Breast epithelium (tissue), 4 donors: ENCODE measurements around the gene CLASP1. TPM values are rescaled to one million over a fixed set of nuclear protein-coding genes. Genes with fewer than 3 reads are reported as not detected.

Experiments used
- DNase-seq, 2 donors: peaks; one replicate each; pipeline ENCODE4 v3.0.0-alpha.2; 2019; ENCODE audit warnings: low spot score in 2 of 2
- H3K27ac ChIP-seq, 2 donors: fragments of 200-600 bp; sonication (generic) in 1 of 2; one replicate each; pipeline ENCODE4 v1.5.1; 2016 to 2019; ENCODE audit warnings: mild to moderate bottlenecking in 1 of 2
- H3K27me3 ChIP-seq, 2 donors: fragments of 200-600 bp; sonication (generic) in 1 of 2; one replicate each; pipeline versions ENCODE4 v1.5.1 to v1.6.0; 2017 to 2019; ENCODE audit warnings: control low read depth in 1 of 2, mild to moderate bottlenecking in 1 of 2
- H3K36me3 ChIP-seq: fragments of 200-600 bp; one replicate; pipeline ENCODE4 v1.5.1; 2019
- H3K4me1 ChIP-seq, 2 donors: fragments of 200-600 bp; sonication (generic); one replicate each; pipeline ENCODE4 v1.5.1; 2016 to 2019; ENCODE audit warnings: control low read depth in 1 of 2
- H3K4me3 ChIP-seq, 3 donors: fragments of 200-600 bp; sonication (generic); 1 replicate in 2 of 3; 2 replicates in 1 of 3; pipeline ENCODE4 v1.5.1; 2016 to 2019; ENCODE audit warnings: mild to moderate bottlenecking in 3 of 3, moderate library complexity in 2 of 3
- H3K9me3 ChIP-seq, 2 donors: fragments of 200-600 bp; sonication (generic) in 1 of 2; one replicate each; pipeline ENCODE4 v1.5.1; 2016 to 2019; ENCODE audit warnings: control low read depth in 1 of 2
- POLR2A ChIP-seq: fragments of 450-650 bp; IDR thresholded peaks from one replicate; pipeline ENCODE4 v1.6.1; 2016; ENCODE audit warnings: antibody characterized with exemption, mild to moderate bottlenecking, moderate library complexity
- POLR2AphosphoS5 ChIP-seq, 3 donors: sonication (generic); formaldehyde crosslinking; IDR thresholded peaks; one replicate each; pipeline ENCODE4 v1.6.1; 2017; ENCODE audit warnings: antibody characterized with exemption in 3 of 3
- intact Hi-C: fragments of 100-400 bp; cut with DNase I; formaldehyde crosslinking; loops from one replicate; pipeline ENCODE4 v1.15.1; 2023; ENCODE audit warnings: low total_unique reads
- total RNA-seq, 3 donors: library from RNA; depleted of rRNA; stranded (reverse); fragments of >200 nt; gene quantifications; one replicate each; pipeline ENCODE4 v1.1.0, GENCODE V29; 2016
- TF ChIP-seq, protein P1 (sequence below), 3 donors: fragments of 450-650 bp; IDR thresholded peaks; one replicate each; pipeline ENCODE4 v1.5.1; 2016 to 2017; ENCODE audit warnings: antibody characterized with exemption in 3 of 3, mild to moderate bottlenecking in 3 of 3, moderate library complexity in 3 of 3

CLASP1 gene
- total RNA-seq, 3 donors from 2014 or later: 80.3 to 106 (median 98.7) TPM

DNA sequence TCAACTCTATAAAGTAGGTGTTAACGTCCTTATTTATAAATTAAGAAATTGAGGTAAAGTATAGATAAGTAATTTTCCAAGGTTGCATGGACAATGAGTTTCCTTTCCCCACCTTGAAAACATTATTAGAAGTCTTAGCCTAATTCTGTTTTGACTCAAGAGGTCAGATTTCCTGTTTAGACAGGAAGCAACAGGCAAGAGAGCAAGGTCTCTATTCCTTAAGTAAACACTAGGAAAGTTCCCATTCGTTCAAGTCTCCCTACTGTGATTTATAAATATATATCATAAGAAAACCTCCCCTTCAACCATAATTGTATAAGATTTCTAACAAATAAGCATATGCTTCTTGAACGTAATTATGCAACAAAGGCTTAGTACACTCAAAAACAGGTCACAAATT, 40.3 kb downstream of the CLASP1 start:
- Histone ChIP-seq H3K4me1 (no peaks in the 10 kb centered on the region), H3K27ac (no peak overlapping the region), H3K4me3 (no peak overlapping the region), H3K9me3 (no peaks in the 10 kb centered on the region), H3K27me3 (no peaks in the 10 kb centered on the region), H3K36me3 (no peaks in the 10 kb centered on the region)
- intact Hi-C loops: no loop called here
- TF ChIP-seq POLR2AphosphoS5 (IDR thresholded peaks at IDR 0.05): no peak
- TF ChIP-seq, protein P1, sequence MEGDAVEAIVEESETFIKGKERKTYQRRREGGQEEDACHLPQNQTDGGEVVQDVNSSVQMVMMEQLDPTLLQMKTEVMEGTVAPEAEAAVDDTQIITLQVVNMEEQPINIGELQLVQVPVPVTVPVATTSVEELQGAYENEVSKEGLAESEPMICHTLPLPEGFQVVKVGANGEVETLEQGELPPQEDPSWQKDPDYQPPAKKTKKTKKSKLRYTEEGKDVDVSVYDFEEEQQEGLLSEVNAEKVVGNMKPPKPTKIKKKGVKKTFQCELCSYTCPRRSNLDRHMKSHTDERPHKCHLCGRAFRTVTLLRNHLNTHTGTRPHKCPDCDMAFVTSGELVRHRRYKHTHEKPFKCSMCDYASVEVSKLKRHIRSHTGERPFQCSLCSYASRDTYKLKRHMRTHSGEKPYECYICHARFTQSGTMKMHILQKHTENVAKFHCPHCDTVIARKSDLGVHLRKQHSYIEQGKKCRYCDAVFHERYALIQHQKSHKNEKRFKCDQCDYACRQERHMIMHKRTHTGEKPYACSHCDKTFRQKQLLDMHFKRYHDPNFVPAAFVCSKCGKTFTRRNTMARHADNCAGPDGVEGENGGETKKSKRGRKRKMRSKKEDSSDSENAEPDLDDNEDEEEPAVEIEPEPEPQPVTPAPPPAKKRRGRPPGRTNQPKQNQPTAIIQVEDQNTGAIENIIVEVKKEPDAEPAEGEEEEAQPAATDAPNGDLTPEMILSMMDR (IDR thresholded peaks at IDR 0.05): no peak
- no peak for TF ChIP-seq POLR2A
- no peak for DNase-seq

DNA sequence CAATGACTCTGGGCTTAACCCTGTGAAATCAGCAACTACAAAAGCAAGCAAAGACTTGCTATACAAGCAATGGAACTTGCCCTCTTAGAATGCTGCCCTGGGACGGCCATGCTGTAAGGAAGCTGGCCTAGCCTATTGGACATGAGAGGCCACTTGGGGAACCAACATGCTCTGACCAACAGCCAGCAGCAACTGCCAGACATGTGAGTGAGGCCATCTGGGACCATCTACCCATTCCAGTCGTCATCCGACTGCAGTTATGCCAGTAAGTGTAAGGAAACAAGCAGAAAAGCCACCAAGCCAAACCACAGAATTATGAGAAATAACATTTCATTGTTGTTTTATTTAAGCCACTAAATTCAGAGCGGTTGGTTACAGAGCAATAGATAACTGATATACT, 40.9 kb downstream of the CLASP1 start:
- H3K4me1 ChIP-seq: no peaks in the 10 kb centered on the region
- H3K27me3 ChIP-seq: no peaks in the 10 kb centered on the region
- H3K27ac ChIP-seq: no peak overlapping the region
- H3K4me3 ChIP-seq: no peak overlapping the region
- H3K36me3 ChIP-seq: no peaks in the 10 kb centered on the region
- TF ChIP-seq POLR2AphosphoS5 (IDR thresholded peaks at IDR 0.05): no peak
- TF ChIP-seq, protein P1 (IDR thresholded peaks at IDR 0.05): no peak
- no peak for TF ChIP-seq POLR2A
- DNase-seq: no peak
- H3K9me3 ChIP-seq: no peaks in the 10 kb centered on the region
- intact Hi-C loops: no loop called here

DNA sequence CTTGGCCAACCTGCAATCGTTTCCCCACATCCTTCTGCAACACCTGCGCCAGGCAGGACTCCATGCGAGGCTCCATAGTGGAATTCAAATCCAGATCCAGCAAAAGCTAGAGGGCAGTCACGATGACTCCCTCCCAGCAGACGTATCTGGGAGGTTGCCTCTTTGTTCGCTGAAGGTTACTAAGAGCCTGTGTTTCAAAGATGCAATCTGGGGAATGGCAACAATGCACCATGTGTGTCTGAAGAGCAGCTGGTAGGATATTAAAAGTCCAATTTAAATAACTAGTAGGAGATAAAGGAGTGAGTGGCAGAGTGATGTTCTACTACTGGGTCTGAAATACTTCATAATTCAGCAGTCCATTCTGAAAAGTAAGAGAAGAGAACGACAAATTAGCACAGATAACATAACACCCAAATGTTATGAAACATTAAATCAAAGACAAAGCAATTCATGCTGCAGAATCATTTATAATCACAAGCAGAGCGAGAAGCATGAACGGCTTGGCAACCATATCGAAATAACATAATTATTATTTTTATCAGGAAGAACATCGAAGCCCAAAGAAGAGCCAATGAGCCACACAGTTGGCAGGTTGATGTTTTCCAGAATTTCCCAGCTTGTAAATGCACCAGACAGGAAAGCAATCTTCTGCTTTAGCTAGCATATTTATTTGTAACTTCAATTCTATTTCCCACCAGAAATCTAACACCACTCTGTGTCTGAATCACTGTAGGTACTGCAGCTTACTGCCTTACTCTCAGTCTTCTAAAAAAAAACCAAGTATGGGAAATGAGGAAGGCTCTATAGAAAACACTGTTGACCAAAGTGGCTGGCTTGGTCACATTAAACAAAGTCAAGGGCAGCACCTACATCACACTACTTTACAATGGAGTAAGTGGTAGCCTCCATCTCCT, 43.2 kb downstream of the CLASP1 start:
- Histone ChIP-seq H3K4me3 (no peak overlapping the region), H3K4me1 (no peaks in the 10 kb centered on the region), H3K9me3 (no peaks in the 10 kb centered on the region), H3K27ac (no peak overlapping the region), H3K36me3 (no peaks in the 10 kb centered on the region), H3K27me3 (no peaks in the 10 kb centered on the region)
- intact Hi-C loops: no loop called here
- DNase-seq: no peak
- TF ChIP-seq, protein P1 (IDR thresholded peaks at IDR 0.05): no peak
- TF ChIP-seq POLR2A (no peak), POLR2AphosphoS5 (IDR thresholded peaks at IDR 0.05) (no peak)

DNA sequence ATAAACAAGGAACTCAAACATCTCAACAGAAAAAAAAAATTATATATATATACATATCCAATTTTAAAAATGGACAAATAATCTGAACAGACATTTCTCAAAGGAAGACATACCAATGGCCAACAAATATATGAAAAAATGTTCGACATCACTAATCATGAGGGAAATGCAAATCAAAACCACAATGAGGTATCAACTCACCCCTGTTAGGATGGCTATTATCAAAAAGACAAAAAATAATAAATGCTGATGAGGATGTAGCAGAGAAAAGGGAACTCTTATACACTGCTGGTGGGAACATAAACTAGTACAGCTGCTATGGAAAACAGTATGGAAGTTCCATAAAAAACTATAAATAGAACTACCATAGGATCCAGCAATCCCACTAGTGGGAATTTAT, 46.1 kb downstream of the CLASP1 start:
- H3K27ac ChIP-seq: no peak overlapping the region
- no peaks in the 10 kb centered on the region for H3K9me3 ChIP-seq
- no peak for DNase-seq
- intact Hi-C loops: no loop called here
- H3K4me1 ChIP-seq: no peaks in the 10 kb centered on the region
- H3K36me3 ChIP-seq: no peaks in the 10 kb centered on the region
- no peaks in the 10 kb centered on the region for H3K27me3 ChIP-seq
- no peak overlapping the region for H3K4me3 ChIP-seq
- TF ChIP-seq POLR2AphosphoS5 (IDR thresholded peaks at IDR 0.05) (no peak), POLR2A (no peak)
- TF ChIP-seq, protein P1 (IDR thresholded peaks at IDR 0.05): no peak

DNA sequence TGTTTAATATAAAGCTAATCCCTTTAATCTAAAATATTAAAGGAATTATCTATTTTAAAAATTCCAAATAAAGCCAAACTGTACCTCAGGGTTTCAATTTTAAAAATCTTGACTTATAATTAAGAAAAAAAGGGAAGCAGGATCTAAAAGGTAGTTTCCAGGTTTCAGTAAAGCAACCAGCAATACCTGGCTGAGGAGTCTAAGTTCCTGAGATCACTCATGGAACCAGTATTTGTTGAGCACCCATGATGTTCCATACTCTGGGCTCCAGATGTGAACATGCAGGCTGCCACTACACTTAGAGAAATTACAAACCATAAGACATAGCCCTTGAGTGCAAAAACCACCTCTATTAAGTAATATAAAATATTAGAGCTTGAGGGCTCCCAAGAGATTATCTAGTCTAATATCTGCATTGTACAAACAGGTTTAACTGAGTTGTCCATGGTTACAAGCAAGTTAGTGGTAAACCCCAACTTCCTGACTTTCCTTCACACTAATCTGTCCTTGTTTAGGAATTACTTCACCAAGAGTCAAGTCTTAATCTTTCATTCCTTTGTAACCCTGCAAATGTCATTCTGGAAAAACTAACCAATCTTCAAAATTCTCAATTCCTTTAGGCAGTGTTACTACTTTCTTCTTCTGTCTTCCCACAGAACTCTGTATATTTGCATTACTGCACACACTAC, 49.2 kb downstream of the CLASP1 start:
- no peaks in the 10 kb centered on the region for H3K36me3 ChIP-seq
- H3K27ac ChIP-seq: no peak overlapping the region
- TF ChIP-seq POLR2A: no peak
- TF ChIP-seq, protein P1 (IDR thresholded peaks at IDR 0.05): no peak
- TF ChIP-seq POLR2AphosphoS5 (IDR thresholded peaks at IDR 0.05): no peak
- no peaks in the 10 kb centered on the region for H3K9me3 ChIP-seq
- DNase-seq: no peak
- H3K27me3 ChIP-seq: no peaks in the 10 kb centered on the region
- intact Hi-C loops: no loop called here
- H3K4me1 ChIP-seq: no peaks in the 10 kb centered on the region
- no peak overlapping the region for H3K4me3 ChIP-seq
